Measurements from ENCODE around the gene EIF4H. TPM values are rescaled to one million over a fixed set of nuclear protein-coding genes. Genes with fewer than 3 reads are reported as not detected.

Gene EIF4H
- total and polyA plus RNA-seq, 2 of the 8 experiments (the other 6 are each of a cell fraction or from before 2014, with no cell fraction given): 323 to 382 TPM

DNA sequence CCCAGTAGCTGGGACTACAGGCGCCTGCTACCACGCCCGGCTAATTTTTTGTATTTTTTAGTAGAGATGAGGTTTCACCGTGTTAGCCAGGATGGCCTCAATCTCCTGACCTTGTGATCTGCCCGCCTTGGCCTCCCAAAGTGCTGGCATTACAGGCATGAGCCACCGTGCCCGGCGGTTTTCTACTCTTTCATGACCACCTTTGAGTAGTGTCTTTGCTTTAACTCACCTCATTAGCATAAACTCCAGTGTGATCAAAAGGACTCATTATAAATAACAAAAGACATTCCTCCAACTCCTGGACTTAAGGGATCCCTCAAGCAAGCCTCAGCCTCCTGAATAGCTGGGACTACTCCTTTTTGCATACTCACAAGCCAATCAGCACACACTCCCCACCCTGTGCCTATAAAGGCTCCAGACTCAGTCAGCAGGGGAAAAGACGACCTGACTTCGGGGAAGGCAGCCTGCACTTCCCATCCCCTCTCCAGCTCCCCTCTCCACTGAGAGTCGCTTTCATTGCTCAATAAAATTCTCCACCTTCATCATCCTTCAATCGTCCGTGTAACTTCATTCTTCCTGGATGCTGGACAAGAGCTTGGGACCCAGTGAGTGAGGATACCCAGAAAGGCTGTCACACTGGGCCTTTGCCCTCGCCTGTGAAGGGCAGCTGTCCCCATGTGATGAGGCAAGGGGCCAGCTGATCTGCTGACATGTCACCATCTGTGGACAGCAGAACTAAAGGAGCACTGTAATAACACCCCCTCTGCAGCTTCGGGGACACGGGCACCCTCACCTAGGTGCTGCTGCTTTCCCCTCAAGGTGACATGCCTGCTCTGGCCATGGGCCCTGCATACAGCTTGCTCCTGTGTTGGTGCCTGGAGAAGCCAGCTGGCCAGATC is 35.0 kb upstream of the EIF4H start (continued):
- TF ChIP-seq BRCA1 (IDR thresholded peaks at IDR 0.05; ENCODE audit: low read depth, low read length): no peak
- TF ChIP-seq, protein P1, sequence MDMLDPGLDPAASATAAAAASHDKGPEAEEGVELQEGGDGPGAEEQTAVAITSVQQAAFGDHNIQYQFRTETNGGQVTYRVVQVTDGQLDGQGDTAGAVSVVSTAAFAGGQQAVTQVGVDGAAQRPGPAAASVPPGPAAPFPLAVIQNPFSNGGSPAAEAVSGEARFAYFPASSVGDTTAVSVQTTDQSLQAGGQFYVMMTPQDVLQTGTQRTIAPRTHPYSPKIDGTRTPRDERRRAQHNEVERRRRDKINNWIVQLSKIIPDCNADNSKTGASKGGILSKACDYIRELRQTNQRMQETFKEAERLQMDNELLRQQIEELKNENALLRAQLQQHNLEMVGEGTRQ (IDR thresholded peaks at IDR 0.05; ENCODE audit: low read length): no peak
- TF ChIP-seq RFX5 (IDR thresholded peaks at IDR 0.05; ENCODE audit: borderline replicate concordance, low read depth, low read length): no peak
- no peak for TF ChIP-seq RAD21 (IDR thresholded peaks at IDR 0.05 in 1 of 2, conservative IDR thresholded peaks at IDR 0.05 in 1 of 2; ENCODE audit: low read depth in 2 of 2, low read length in 2 of 2)
- TF ChIP-seq HDAC2 (IDR thresholded peaks at IDR 0.05; ENCODE audit: borderline replicate concordance in 1 of 2, low read depth in 2 of 2, low read length in 2 of 2): no peak
- TF ChIP-seq CREB1 (IDR thresholded peaks at IDR 0.05): 0 out of 2 replicates have a peak, but pooled peaks have one; percentile 29
- TF ChIP-seq SP4 (IDR thresholded peaks at IDR 0.05; ENCODE audit: low read length): no peak
- no peak for TF ChIP-seq SIX5 (IDR thresholded peaks at IDR 0.05; ENCODE audit: low read depth, low read length)
- no peak for TF ChIP-seq CEBPB (IDR thresholded peaks at IDR 0.05; ENCODE audit: low read depth, low read length)
- TF ChIP-seq CBX8 (IDR thresholded peaks at IDR 0.05; ENCODE audit: borderline replicate concordance, low read depth, low read length): no peak

All from H1 (cell line).